Measurements from ENCODE around the gene ALLC. TPM values are rescaled to one million over a fixed set of nuclear protein-coding genes. Genes with fewer than 3 reads are reported as not detected.

ALLC gene
- total and polyA plus RNA-seq, 2 experiments from 2014 or later, result not detected

GRCh38 chr2:3729055-3729448 lies 71.1 kb downstream of the ALLC start:
- no peaks in the 10 kb centered on the region for H3K9me3 ChIP-seq (ENCODE audit: low read depth)
- H3K36me3 ChIP-seq, result no peaks in the 10 kb centered on the region
- no peak overlapping the region for H3K4me3 ChIP-seq
- no peak for TF ChIP-seq CTCF (IDR thresholded peaks at IDR 0.05; ENCODE audit: low read depth, low read length)
- DNase-seq (ENCODE audit: low read depth in 1 of 2, low spot score in 1 of 2), result no peak
- peaks cover 9% of the 10 kb centered on the region for H3K27me3 ChIP-seq
- H3K27ac ChIP-seq, result no peak overlapping the region
- H3K4me1 ChIP-seq (ENCODE audit: low read depth), result no peaks in the 10 kb centered on the region

DNA sequence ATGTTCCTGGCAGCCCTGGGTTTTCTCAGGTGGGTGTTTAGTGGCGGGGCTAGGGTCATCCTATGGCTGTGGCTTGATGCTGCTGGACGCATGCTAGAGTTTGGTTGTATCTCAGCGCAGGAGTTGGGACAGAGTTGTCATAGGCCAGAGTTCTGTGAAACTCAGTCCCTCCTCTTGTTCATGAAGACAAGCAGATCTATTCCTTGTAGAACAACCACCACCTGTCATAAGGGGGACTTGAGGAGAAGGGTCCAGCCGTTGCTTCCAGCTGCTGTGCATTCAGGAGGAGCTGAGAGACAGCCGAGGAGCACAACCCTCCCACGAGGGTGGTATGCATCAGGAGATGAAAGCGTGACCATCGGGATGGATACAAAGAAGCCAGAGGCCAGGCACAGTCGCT lies 71.8 kb downstream of the ALLC start:
- DNase-seq (ENCODE audit: low read depth in 1 of 2, low spot score in 1 of 2), result no peak
- H3K36me3 ChIP-seq, result no peaks in the 10 kb centered on the region
- H3K27ac ChIP-seq, result no peak overlapping the region
- TF ChIP-seq CTCF (IDR thresholded peaks at IDR 0.05; ENCODE audit: low read depth, low read length), result no peak
- no peaks in the 10 kb centered on the region for H3K9me3 ChIP-seq (ENCODE audit: low read depth)
- peaks cover 9% of the 10 kb centered on the region for H3K27me3 ChIP-seq
- no peak overlapping the region for H3K4me3 ChIP-seq
- no peaks in the 10 kb centered on the region for H3K4me1 ChIP-seq (ENCODE audit: low read depth)

DNA sequence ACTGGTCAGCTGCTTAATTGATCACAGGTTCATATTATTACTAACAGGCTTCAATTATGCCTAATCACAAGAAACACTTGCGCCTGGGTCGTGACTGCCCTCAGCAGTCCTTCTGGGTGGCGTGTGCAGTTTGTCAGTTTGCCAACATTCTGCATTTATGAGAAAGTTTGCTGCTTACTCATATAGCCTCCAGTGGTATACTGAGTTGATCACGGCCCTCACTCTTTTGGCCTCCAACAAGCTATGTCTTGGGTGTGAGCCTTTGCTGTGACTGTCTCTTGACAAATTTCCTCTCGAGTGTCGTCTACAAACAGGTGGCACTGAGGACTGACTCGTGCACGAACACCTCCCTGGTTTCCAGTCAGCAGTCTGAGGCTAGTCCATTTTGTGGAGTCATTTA lies 72.6 kb downstream of the ALLC start:
- Histone ChIP-seq H3K36me3 (no peaks in the 10 kb centered on the region), H3K27ac (no peak overlapping the region), H3K4me3 (no peak overlapping the region), H3K27me3 (peaks cover 9% of the 10 kb centered on the region), H3K4me1 (ENCODE audit: low read depth) (no peaks in the 10 kb centered on the region), H3K9me3 (ENCODE audit: low read depth) (no peaks in the 10 kb centered on the region)
- no peak for DNase-seq (ENCODE audit: low read depth in 1 of 2, low spot score in 1 of 2)
- no peak for TF ChIP-seq CTCF (IDR thresholded peaks at IDR 0.05; ENCODE audit: low read depth, low read length)

DNA sequence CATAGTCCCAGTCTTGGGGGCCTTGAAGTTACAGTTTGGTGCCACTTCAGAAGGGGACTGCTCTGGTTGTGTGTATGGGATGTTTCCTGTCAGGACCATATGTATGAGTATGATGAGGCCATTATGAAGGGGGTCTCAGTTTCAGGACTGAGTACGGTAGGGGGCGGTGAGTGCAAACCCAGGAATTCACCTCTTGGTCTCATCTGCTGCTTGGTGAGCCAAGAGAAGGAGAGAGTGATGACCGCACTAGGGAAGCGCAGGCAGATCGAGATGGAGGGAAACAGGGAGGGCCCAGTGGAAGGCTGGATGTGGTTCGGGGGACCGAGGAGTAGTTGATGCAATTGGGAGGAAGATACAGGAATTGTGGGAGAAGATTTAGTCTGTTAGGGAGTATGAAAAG lies 73.8 kb downstream of the ALLC start:
- H3K27ac ChIP-seq, result no peak overlapping the region
- H3K36me3 ChIP-seq, result no peaks in the 10 kb centered on the region
- H3K4me1 ChIP-seq (ENCODE audit: low read depth), result no peaks in the 10 kb centered on the region
- H3K9me3 ChIP-seq (ENCODE audit: low read depth), result no peaks in the 10 kb centered on the region
- no peak for TF ChIP-seq CTCF (IDR thresholded peaks at IDR 0.05; ENCODE audit: low read depth, low read length)
- H3K27me3 ChIP-seq, result peaks cover 9% of the 10 kb centered on the region
- no peak for DNase-seq (ENCODE audit: low read depth in 1 of 2, low spot score in 1 of 2)
- no peak overlapping the region for H3K4me3 ChIP-seq

DNA sequence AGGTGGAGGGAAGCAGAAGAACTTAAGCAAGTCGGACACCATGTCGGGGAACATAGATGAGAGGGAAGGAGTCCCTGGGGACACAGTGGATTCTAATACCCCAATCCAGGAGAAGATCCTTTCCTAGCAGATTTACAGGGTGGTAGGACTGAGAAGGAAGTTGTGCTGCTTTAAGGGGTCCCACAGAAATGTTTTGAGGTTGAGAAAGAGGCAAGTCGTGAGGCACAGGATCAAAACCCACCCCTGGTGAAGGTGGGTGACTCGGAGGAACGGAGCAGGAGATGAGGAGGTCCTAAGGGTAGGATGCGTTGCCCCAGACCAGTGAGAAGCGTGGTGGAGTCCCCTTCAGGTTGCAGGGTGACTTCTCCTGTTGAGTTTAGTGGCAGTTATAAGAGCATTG lies 78.1 kb downstream of the ALLC start:
- Histone ChIP-seq H3K9me3 (ENCODE audit: low read depth) (no peaks in the 10 kb centered on the region), H3K4me3 (no peak overlapping the region), H3K36me3 (no peaks in the 10 kb centered on the region), H3K27ac (no peak overlapping the region), H3K27me3 (peaks cover 1% of the 10 kb centered on the region), H3K4me1 (ENCODE audit: low read depth) (no peaks in the 10 kb centered on the region)
- TF ChIP-seq CTCF (IDR thresholded peaks at IDR 0.05; ENCODE audit: low read depth, low read length), result no peak
- DNase-seq (ENCODE audit: low read depth in 1 of 2, low spot score in 1 of 2), result no peak

DNA sequence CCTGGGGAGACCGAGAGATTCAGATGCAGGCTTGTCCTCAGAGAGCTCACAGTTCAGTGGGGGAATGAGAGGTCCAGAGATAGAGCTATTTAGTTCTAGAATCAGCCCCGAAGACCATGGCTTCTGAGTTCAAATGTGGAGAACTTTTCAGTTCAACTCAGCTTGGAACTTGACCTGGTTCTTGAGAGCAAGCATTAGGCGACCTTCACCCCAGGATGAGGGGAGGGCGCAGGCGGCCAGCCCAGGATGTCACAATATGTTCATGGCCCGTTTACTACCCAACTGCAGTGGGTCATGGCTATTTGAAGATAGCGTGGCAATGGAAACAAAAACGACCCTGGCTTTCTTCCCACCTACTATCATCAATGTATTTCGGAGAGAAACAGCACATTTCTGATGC lies 79.1 kb downstream of the ALLC start:
- TF ChIP-seq CTCF (IDR thresholded peaks at IDR 0.05; ENCODE audit: low read depth, low read length), result no peak
- H3K9me3 ChIP-seq (ENCODE audit: low read depth), result no peaks in the 10 kb centered on the region
- H3K4me3 ChIP-seq, result no peak overlapping the region
- no peaks in the 10 kb centered on the region for H3K36me3 ChIP-seq
- H3K4me1 ChIP-seq (ENCODE audit: low read depth), result no peaks in the 10 kb centered on the region
- no peaks in the 10 kb centered on the region for H3K27me3 ChIP-seq
- DNase-seq (ENCODE audit: low read depth in 1 of 2, low spot score in 1 of 2), result no peak
- H3K27ac ChIP-seq, result no peak overlapping the region

Measured in cardiac muscle cell (in vitro differentiated cells and primary cell).